ENCODE data around the gene FRAS1.
"Not testable (repeated sequence)": the region's sequence is repeated elsewhere in the genome, so short reads cannot be mapped to it uniquely, and the experiment has no call there.

DNA sequence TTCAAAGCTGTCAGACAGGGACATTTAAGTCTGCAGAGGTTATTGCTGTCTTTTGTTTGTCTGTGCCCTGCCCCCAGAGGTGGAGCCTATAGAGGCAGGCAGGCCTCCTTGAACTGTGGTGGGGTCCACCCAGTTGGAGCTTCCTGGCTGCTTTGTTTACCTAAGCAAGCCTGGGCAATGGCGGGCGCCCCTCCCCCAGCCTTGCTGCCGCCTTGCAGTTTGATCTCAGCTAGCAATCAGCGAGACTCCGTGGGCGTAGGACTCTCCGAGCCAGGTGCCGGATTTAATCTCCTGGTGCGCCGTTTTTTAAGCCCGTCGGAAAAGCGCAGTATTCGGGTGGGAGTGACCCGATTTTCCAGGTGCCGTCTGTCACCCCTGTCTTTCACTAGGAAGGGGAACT, 250.1 kb downstream of the FRAS1 start:
- TF ChIP-seq, protein P1, sequence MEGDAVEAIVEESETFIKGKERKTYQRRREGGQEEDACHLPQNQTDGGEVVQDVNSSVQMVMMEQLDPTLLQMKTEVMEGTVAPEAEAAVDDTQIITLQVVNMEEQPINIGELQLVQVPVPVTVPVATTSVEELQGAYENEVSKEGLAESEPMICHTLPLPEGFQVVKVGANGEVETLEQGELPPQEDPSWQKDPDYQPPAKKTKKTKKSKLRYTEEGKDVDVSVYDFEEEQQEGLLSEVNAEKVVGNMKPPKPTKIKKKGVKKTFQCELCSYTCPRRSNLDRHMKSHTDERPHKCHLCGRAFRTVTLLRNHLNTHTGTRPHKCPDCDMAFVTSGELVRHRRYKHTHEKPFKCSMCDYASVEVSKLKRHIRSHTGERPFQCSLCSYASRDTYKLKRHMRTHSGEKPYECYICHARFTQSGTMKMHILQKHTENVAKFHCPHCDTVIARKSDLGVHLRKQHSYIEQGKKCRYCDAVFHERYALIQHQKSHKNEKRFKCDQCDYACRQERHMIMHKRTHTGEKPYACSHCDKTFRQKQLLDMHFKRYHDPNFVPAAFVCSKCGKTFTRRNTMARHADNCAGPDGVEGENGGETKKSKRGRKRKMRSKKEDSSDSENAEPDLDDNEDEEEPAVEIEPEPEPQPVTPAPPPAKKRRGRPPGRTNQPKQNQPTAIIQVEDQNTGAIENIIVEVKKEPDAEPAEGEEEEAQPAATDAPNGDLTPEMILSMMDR (IDR thresholded peaks at IDR 0.05), result not testable (repeated sequence)
- not testable (repeated sequence) for TF ChIP-seq POLR2A (IDR thresholded peaks at IDR 0.05)

Measured in uterus (tissue), 2 donors.